ENCODE measurements around the gene NUCB1.
"Not testable (repeated sequence)": the region's sequence is repeated elsewhere in the genome, so short reads cannot be mapped to it uniquely, and the experiment has no call there.

Gene NUCB1

GRCh38 chr19:48906324-48906723 is 6.2 kb downstream of the NUCB1 start:
- DNase-seq = no peak

GRCh38 chr19:48907671-48908070 is 7.6 kb downstream of the NUCB1 start:
- no peak for DNase-seq

- DNase-seq = not testable (repeated sequence)
Measured at GRCh38 chr19:48909424-48910077, 9.4 kb downstream of the NUCB1 start.

- DNase-seq = no peak
Measured at GRCh38 chr19:48910803-48911202, 10.7 kb downstream of the NUCB1 start.

GRCh38 chr19:48913114-48913889 is 13.2 kb downstream of the NUCB1 start:
- DNase-seq = no peak

- DNase-seq = no peak
Measured at GRCh38 chr19:48914181-48914580, 14.1 kb downstream of the NUCB1 start.

GRCh38 chr19:48915757-48916156 is 15.6 kb downstream of the NUCB1 start:
- DNase-seq = no peak

- no peak for DNase-seq
Measured at GRCh38 chr19:48918071-48918470, 18.0 kb downstream of the NUCB1 start.

GRCh38 chr19:48918801-48919247 is 18.7 kb downstream of the NUCB1 start:
- no peak for DNase-seq

GRCh38 chr19:48919271-48919670 is 19.2 kb downstream of the NUCB1 start:
- DNase-seq = not testable (repeated sequence)

GRCh38 chr19:48920949-48921348 is 20.8 kb downstream of the NUCB1 start:
- DNase-seq = no peak

GRCh38 chr19:48921721-48922500 is 21.8 kb downstream of the NUCB1 start:
- no peak for DNase-seq

- DNase-seq = no peak
Measured at GRCh38 chr19:48922548-48923490, 22.7 kb downstream of the NUCB1 start.

- DNase-seq = no peak
Measured at GRCh38 chr19:48925240-48925843, 25.2 kb downstream of the NUCB1 start.

- not testable (repeated sequence) for DNase-seq
Measured at GRCh38 chr19:48925890-48926289, 25.8 kb downstream of the NUCB1 start.

GRCh38 chr19:48926909-48927308 is 26.8 kb downstream of the NUCB1 start:
- no peak for DNase-seq

GRCh38 chr19:48927692-48928091 is 27.6 kb downstream of the NUCB1 start:
- not testable (repeated sequence) for DNase-seq

GRCh38 chr19:48928164-48929025 is 28.3 kb downstream of the NUCB1 start:
- no peak for DNase-seq

GRCh38 chr19:48933382-48933932 is 33.3 kb downstream of the NUCB1 start, which contains the start of gene DHDH:
TSS of gene DHDH (plus strand) at chr19:48933699. CDS start at chr19:48933722, 23 bp downstream.
- DNase-seq = peak; percentile 71

- DNase-seq = no peak
Measured at GRCh38 chr19:48934837-48935236, 34.7 kb downstream of the NUCB1 start.

All from activated gamma-delta T cell (primary cell).